Measurements from ENCODE around the gene ZNF451. TPM values are rescaled to one million over a fixed set of nuclear protein-coding genes. Genes with fewer than 3 reads are reported as not detected.
"Not testable (repeated sequence)": the region's sequence is repeated elsewhere in the genome, so short reads cannot be mapped to it uniquely, and the experiment has no call there.

ZNF451 gene
- total RNA-seq (148 TPM), polyA plus RNA-seq (10 to 100 TPM; 28.2 to 34.3 (median 31.2) TPM)

- Mint-ChIP-seq H3K9me3 (peaks cover 0 to 2% (median 0%) of the 10 kb centered on the region in 7 donors), H3K4me3 (peak within 1 kb of the TSS; percentile 88 to 96 (median 90)), H3K27me3 (no peaks in the 10 kb centered on the region), H3K4me1 (peaks cover 26 to 41% (median 32%) of the 10 kb centered on the region in 4 donors), H3K36me3 (peaks cover 9% of the 10 kb centered on the region), H3K27ac (peak within 1 kb of the TSS; percentile 77 to 92 (median 89))
- H3K27me3 ChIP-seq (ENCODE audit: control insufficient read depth, insufficient read depth, low read length) = no peaks in the 10 kb centered on the region
- DNase-seq (peak; percentile 94 to 97 (median 96)), ATAC-seq (ENCODE audit: low read depth in 2 of 2) (peak; percentile 96)
- peak within 1 kb of the TSS; percentile 92 for H3K4me3 ChIP-seq (ENCODE audit: low read depth, low read length)
- peaks cover 6% of the 10 kb centered on the region for H3K36me3 ChIP-seq (ENCODE audit: control insufficient read depth, insufficient read depth, low read length)
- no peaks in the 10 kb centered on the region for H3K9me3 ChIP-seq (ENCODE audit: control insufficient read depth in 2 of 2, low read length in 2 of 2)
- H3K4me1 ChIP-seq (ENCODE audit: control insufficient read depth, insufficient read depth, low read length, poor library complexity, severe bottlenecking) = peaks cover 36% of the 10 kb centered on the region
- H3K27ac ChIP-seq (ENCODE audit: insufficient read depth, low read length, poor library complexity, severe bottlenecking) = peak within 1 kb of the TSS; percentile 76
Measured at GRCh38 chr6:57089687-57090457, at the start of gene ZNF451. Gene ZNF451 (plus strand): TSS chr6:57090188. CDS start chr6:57090254, 66 bp downstream.

- H3K9me3 Mint-ChIP-seq; H3K27ac ChIP-seq (ENCODE audit: insufficient read depth, low read length, poor library complexity, severe bottlenecking); H3K4me3 ChIP-seq (ENCODE audit: low read depth, low read length); H3K9me3 ChIP-seq (ENCODE audit: control insufficient read depth in 2 of 2, low read length in 2 of 2); H3K36me3 Mint-ChIP-seq; ATAC-seq (ENCODE audit: low read depth in 2 of 2); DNase-seq; H3K36me3 ChIP-seq (ENCODE audit: control insufficient read depth, insufficient read depth, low read length): not testable (repeated sequence)
- Mint-ChIP-seq H3K27ac (peak overlapping the region in 1 of 3 donors; percentile 16), H3K4me1 (peaks cover 13 to 21% (median 20%) of the 10 kb centered on the region in 4 donors), H3K4me3 (peak overlapping the region in 1 of 4 donors; percentile 100), H3K27me3 (peaks cover 26% of the 10 kb centered on the region)
- Histone ChIP-seq H3K27me3 (ENCODE audit: control insufficient read depth, insufficient read depth, low read length) (peaks cover 18% of the 10 kb centered on the region), H3K4me1 (ENCODE audit: control insufficient read depth, insufficient read depth, low read length, poor library complexity, severe bottlenecking) (peaks cover 10% of the 10 kb centered on the region)
Measured at GRCh38 chr6:57044061-57044460, 45.9 kb upstream of the ZNF451 start.

GRCh38 chr6:57044568-57044967, 45.4 kb upstream of the ZNF451 start:
- Histone ChIP-seq H3K4me3 (ENCODE audit: low read depth, low read length) (no peak overlapping the region), H3K4me1 (ENCODE audit: control insufficient read depth, insufficient read depth, low read length, poor library complexity, severe bottlenecking) (peaks cover 10% of the 10 kb centered on the region), H3K27ac (ENCODE audit: insufficient read depth, low read length, poor library complexity, severe bottlenecking) (no peak overlapping the region), H3K9me3 (ENCODE audit: control insufficient read depth in 2 of 2, low read length in 2 of 2) (no peaks in the 10 kb centered on the region), H3K36me3 (ENCODE audit: control insufficient read depth, insufficient read depth, low read length) (no peaks in the 10 kb centered on the region), H3K27me3 (ENCODE audit: control insufficient read depth, insufficient read depth, low read length) (peaks cover 18% of the 10 kb centered on the region)
- peaks cover 17 to 26% (median 25%) of the 10 kb centered on the region in 4 donors for H3K4me1 Mint-ChIP-seq
- H3K4me3 Mint-ChIP-seq = peak overlapping the region in 1 of 4 donors; percentile 100
- H3K36me3 Mint-ChIP-seq = peaks cover 9% of the 10 kb centered on the region
- H3K9me3 Mint-ChIP-seq = peaks cover 0 to 2% (median 0%) of the 10 kb centered on the region in 7 donors
- H3K27me3 Mint-ChIP-seq = peaks cover 21% of the 10 kb centered on the region
- ATAC-seq (ENCODE audit: low read depth in 2 of 2) (no peak), DNase-seq (no peak)
- peak overlapping the region in 1 of 3 donors; percentile 16 for H3K27ac Mint-ChIP-seq

GRCh38 chr6:57046332-57047256, 43.4 kb upstream of the ZNF451 start, which contains the start of gene KIAA1586:
Gene KIAA1586 (plus strand): TSS chr6:57046693. CDS start chr6:57046756, 63 bp downstream.
- H3K27ac Mint-ChIP-seq = peak within 1 kb of the TSS; percentile 90 to 98 (median 96)
- peak within 1 kb of the TSS; percentile 23 for H3K27ac ChIP-seq (ENCODE audit: insufficient read depth, low read length, poor library complexity, severe bottlenecking)
- H3K27me3 Mint-ChIP-seq = peaks cover 16% of the 10 kb centered on the region
- peak within 1 kb of the TSS; percentile 68 for H3K4me3 ChIP-seq (ENCODE audit: low read depth, low read length)
- H3K4me1 ChIP-seq (ENCODE audit: control insufficient read depth, insufficient read depth, low read length, poor library complexity, severe bottlenecking) = peaks cover 10% of the 10 kb centered on the region
- H3K4me1 Mint-ChIP-seq = peaks cover 26 to 38% (median 33%) of the 10 kb centered on the region in 4 donors
- peak; percentile 85 to 90 for ATAC-seq (ENCODE audit: low read depth in 2 of 2)
- H3K4me3 Mint-ChIP-seq = peak within 1 kb of the TSS; percentile 96 to 100 (median 98)
- DNase-seq = peak; percentile 71 to 88 (median 74)
- not testable (repeated sequence) for H3K9me3 ChIP-seq (ENCODE audit: control insufficient read depth in 2 of 2, low read length in 2 of 2); H3K36me3 ChIP-seq (ENCODE audit: control insufficient read depth, insufficient read depth, low read length); H3K9me3 Mint-ChIP-seq; H3K27me3 ChIP-seq (ENCODE audit: control insufficient read depth, insufficient read depth, low read length)
- H3K36me3 Mint-ChIP-seq = peaks cover 11% of the 10 kb centered on the region

- H3K4me1 ChIP-seq (ENCODE audit: control insufficient read depth, insufficient read depth, low read length, poor library complexity, severe bottlenecking) = peaks cover 10% of the 10 kb centered on the region
- peaks cover 13% of the 10 kb centered on the region for H3K27me3 Mint-ChIP-seq
- H3K4me3 Mint-ChIP-seq; H3K9me3 Mint-ChIP-seq; DNase-seq; H3K4me3 ChIP-seq (ENCODE audit: low read depth, low read length); H3K27ac ChIP-seq (ENCODE audit: insufficient read depth, low read length, poor library complexity, severe bottlenecking); H3K27ac Mint-ChIP-seq; H3K9me3 ChIP-seq (ENCODE audit: control insufficient read depth in 2 of 2, low read length in 2 of 2); H3K36me3 ChIP-seq (ENCODE audit: control insufficient read depth, insufficient read depth, low read length); H3K27me3 ChIP-seq (ENCODE audit: control insufficient read depth, insufficient read depth, low read length): not testable (repeated sequence)
- H3K36me3 Mint-ChIP-seq = peaks cover 11% of the 10 kb centered on the region
- peak in 1 of 2 donors; percentile 2 for ATAC-seq (ENCODE audit: low read depth in 2 of 2)
- H3K4me1 Mint-ChIP-seq = peaks cover 26 to 38% (median 33%) of the 10 kb centered on the region in 4 donors
Measured at GRCh38 chr6:57047257-57047585, 42.8 kb upstream of the ZNF451 start.

GRCh38 chr6:57047859-57048258, 42.1 kb upstream of the ZNF451 start:
- Mint-ChIP-seq H3K36me3 (peaks cover 13% of the 10 kb centered on the region), H3K4me1 (peaks cover 26 to 38% (median 33%) of the 10 kb centered on the region in 4 donors), H3K27ac (peak overlapping the region in 1 of 3 donors; percentile 86), H3K4me3 (peak overlapping the region; percentile 28 to 84 (median 64))
- DNase-seq; H3K9me3 ChIP-seq (ENCODE audit: control insufficient read depth in 2 of 2, low read length in 2 of 2); ATAC-seq (ENCODE audit: low read depth in 2 of 2); H3K27ac ChIP-seq (ENCODE audit: insufficient read depth, low read length, poor library complexity, severe bottlenecking); H3K27me3 Mint-ChIP-seq; H3K27me3 ChIP-seq (ENCODE audit: control insufficient read depth, insufficient read depth, low read length); H3K9me3 Mint-ChIP-seq: not testable (repeated sequence)
- peak overlapping the region; percentile 21 for H3K4me3 ChIP-seq (ENCODE audit: low read depth, low read length)
- peaks cover 14% of the 10 kb centered on the region for H3K36me3 ChIP-seq (ENCODE audit: control insufficient read depth, insufficient read depth, low read length)
- peaks cover 10% of the 10 kb centered on the region for H3K4me1 ChIP-seq (ENCODE audit: control insufficient read depth, insufficient read depth, low read length, poor library complexity, severe bottlenecking)

GRCh38 chr6:57048577-57048976, 41.4 kb upstream of the ZNF451 start:
- peaks cover 10% of the 10 kb centered on the region for H3K4me1 ChIP-seq (ENCODE audit: control insufficient read depth, insufficient read depth, low read length, poor library complexity, severe bottlenecking)
- Mint-ChIP-seq H3K27me3 (no peaks in the 10 kb centered on the region), H3K4me3 (peak overlapping the region; percentile 28 to 84 (median 64)), H3K4me1 (peaks cover 26 to 38% (median 33%) of the 10 kb centered on the region in 4 donors), H3K9me3 (peaks cover 0 to 2% (median 0%) of the 10 kb centered on the region in 7 donors), H3K36me3 (peaks cover 20% of the 10 kb centered on the region), H3K27ac (peak overlapping the region in 1 of 3 donors; percentile 86)
- DNase-seq (no peak), ATAC-seq (ENCODE audit: low read depth in 2 of 2) (no peak)
- H3K4me3 ChIP-seq (ENCODE audit: low read depth, low read length) = peak overlapping the region; percentile 21
- H3K27me3 ChIP-seq (ENCODE audit: control insufficient read depth, insufficient read depth, low read length) = peaks cover 4% of the 10 kb centered on the region
- no peak overlapping the region for H3K27ac ChIP-seq (ENCODE audit: insufficient read depth, low read length, poor library complexity, severe bottlenecking)
- H3K9me3 ChIP-seq (ENCODE audit: control insufficient read depth in 2 of 2, low read length in 2 of 2) = no peaks in the 10 kb centered on the region
- H3K36me3 ChIP-seq (ENCODE audit: control insufficient read depth, insufficient read depth, low read length) = peaks cover 21% of the 10 kb centered on the region
